Mucosa of gallbladder (tissue), 1 donor: ENCODE measurements around the gene INTS15. TPM values are rescaled to one million over a fixed set of nuclear protein-coding genes. Genes with fewer than 3 reads are reported as not detected.
A peak's percentile ranks its signal among the peaks of the same experiment; 100 is the strongest.

Experiments
- DNase-seq: peaks from one replicate; pipeline ENCODE4 v3.0.0-alpha.2; 2020; ENCODE audit warnings: low spot score
- total RNA-seq: library from RNA; stranded (reverse); gene quantifications from one replicate; pipeline ENCODE4 v1.2.1, GENCODE V29; 2021
- donor health status: DM: no; HTN: no; CAD: no.

INTS15 gene
- total RNA-seq = 32.1 TPM

- peak; percentile 69 for DNase-seq
Measured at GRCh38 chr7:6589829-6590644, at the start of gene INTS15. TSS of gene INTS15 (plus strand) at chr7:6590021. CDS start at chr7:6590284, 263 bp downstream.

- DNase-seq = no peak
Measured at GRCh38 chr7:6542368-6542767, 47.5 kb upstream of the INTS15 start.

- DNase-seq = no peak
Measured at GRCh38 chr7:6545398-6546126, 44.3 kb upstream of the INTS15 start.

GRCh38 chr7:6546498-6547251, 43.1 kb upstream of the INTS15 start:
- no peak for DNase-seq

GRCh38 chr7:6547400-6547799, 42.4 kb upstream of the INTS15 start:
- DNase-seq = no peak

- no peak for DNase-seq
Measured at GRCh38 chr7:6551016-6551511, 38.8 kb upstream of the INTS15 start, which contains the start of gene GRID2IP. TSS of gene GRID2IP (minus strand) at chr7:6551461. CDS start at chr7:6551436, 25 bp downstream.

- no peak for DNase-seq
Measured at GRCh38 chr7:6553448-6554044, 36.3 kb upstream of the INTS15 start.

GRCh38 chr7:6554848-6555247, 35.0 kb upstream of the INTS15 start:
- DNase-seq = no peak

GRCh38 chr7:6556196-6556595, 33.6 kb upstream of the INTS15 start:
- DNase-seq = no peak

GRCh38 chr7:6558837-6559236, 31.0 kb upstream of the INTS15 start:
- DNase-seq = no peak

- no peak for DNase-seq
Measured at GRCh38 chr7:6559896-6560295, 29.9 kb upstream of the INTS15 start.

GRCh38 chr7:6562106-6562505, 27.7 kb upstream of the INTS15 start:
- DNase-seq = no peak

GRCh38 chr7:6563936-6564770, 25.7 kb upstream of the INTS15 start:
- no peak for DNase-seq

- DNase-seq = no peak
Measured at GRCh38 chr7:6565655-6566054, 24.2 kb upstream of the INTS15 start.

- no peak for DNase-seq
Measured at GRCh38 chr7:6567886-6568285, 21.9 kb upstream of the INTS15 start.

- DNase-seq = no peak
Measured at GRCh38 chr7:6571160-6571779, 18.6 kb upstream of the INTS15 start.

GRCh38 chr7:6575281-6576023, 14.4 kb upstream of the INTS15 start:
- no peak for DNase-seq

GRCh38 chr7:6576024-6576866, 13.6 kb upstream of the INTS15 start:
- DNase-seq = no peak
